GM12878 (cell line): Measurements from ENCODE around the gene ADAMTS17.

Source experiments
- BMI1 ChIP-seq: fragments of 450-650 bp; IDR thresholded peaks from 2 replicates; pipeline ENCODE4 v1.6.1; 2016; ENCODE audit warnings: mild to moderate bottlenecking, moderate library complexity, borderline replicate concordance
- CEBPB ChIP-seq, 2 experiments: fragments of 150-350 bp in 1 of 2; IDR thresholded peaks; 2 replicates each; pipeline ENCODE4 v1.6.1; 2012 to 2014; ENCODE audit warnings: low read depth in 2 of 2, low read length in 2 of 2, borderline replicate concordance in 1 of 2, inconsistent platforms in 1 of 2
- CHD2 ChIP-seq: IDR thresholded peaks from 2 replicates; pipeline ENCODE4 v1.6.1; 2011; ENCODE audit warnings: low read depth, low read length, improper control_type of control experiment, borderline replicate concordance
- CTCF ChIP-seq, 3 experiments: IDR thresholded peaks in 2 of 3; conservative IDR thresholded peaks in 1 of 3; 2 replicates each; pipeline ENCODE4 v1.5.1; 2011; ENCODE audit warnings: low read depth in 3 of 3, low read length in 3 of 3, mild to moderate bottlenecking in 3 of 3, control low read depth in 2 of 3, moderate library complexity in 2 of 3, inconsistent platforms in 1 of 3, mixed read lengths in 1 of 3; ENCODE audit not compliant: control insufficient read depth in 2 of 3, insufficient read depth in 1 of 3; ENCODE audit errors: extremely low read depth in 1 of 3
- E4F1 ChIP-seq: fragments of 450-650 bp; IDR thresholded peaks from 2 replicates; pipeline ENCODE4 v1.6.1; 2018; ENCODE audit warnings: borderline replicate concordance, mild to moderate bottlenecking; ENCODE audit not compliant: partially characterized antibody
- EP300 ChIP-seq, 2 experiments: fragments of 150-350 bp in 1 of 2; IDR thresholded peaks; 2 replicates each; pipeline ENCODE4 v1.6.1; 2011 to 2012; ENCODE audit warnings: low read depth in 2 of 2, low read length in 2 of 2, borderline replicate concordance in 1 of 2, improper control_type of control experiment in 1 of 2, inconsistent platforms in 1 of 2; ENCODE audit not compliant: control insufficient read depth in 1 of 2
- EZH2 ChIP-seq: IDR thresholded peaks from 2 replicates; pipeline ENCODE4 v1.6.1; 2012; ENCODE audit warnings: low read depth, mild to moderate bottlenecking, control low read depth, inconsistent platforms, low read length, borderline replicate concordance; ENCODE audit not compliant: control insufficient read depth
- HCFC1 ChIP-seq: fragments of 150-350 bp; IDR thresholded peaks from 2 replicates; pipeline ENCODE4 v1.6.1; 2014; ENCODE audit warnings: low read length
- NBN ChIP-seq: fragments of 450-650 bp; IDR thresholded peaks from 2 replicates; pipeline ENCODE4 v1.6.1; 2016
- POLR2A ChIP-seq: IDR thresholded peaks from 2 replicates; pipeline ENCODE4 v1.6.1; 2011; ENCODE audit warnings: low read depth, mild to moderate bottlenecking, low read length
- POLR2AphosphoS5 ChIP-seq: IDR thresholded peaks from 2 replicates; pipeline ENCODE4 v1.6.1; 2011; ENCODE audit warnings: mild to moderate bottlenecking, low read length, inconsistent platforms
- RAD21 ChIP-seq: IDR thresholded peaks from 2 replicates; pipeline ENCODE4 v1.6.1; 2011; ENCODE audit warnings: mild to moderate bottlenecking, low read depth, low read length, moderate library complexity; ENCODE audit not compliant: insufficient read depth
- SIX5 ChIP-seq: IDR thresholded peaks from 2 replicates; pipeline ENCODE4 v1.6.1; 2011; ENCODE audit warnings: mild to moderate bottlenecking, low read depth, low read length, moderate library complexity; ENCODE audit not compliant: severe bottlenecking
- ZBTB4 ChIP-seq: fragments of 450-650 bp; formaldehyde crosslinking; IDR thresholded peaks from 2 replicates; pipeline ENCODE4 v1.4.0; 2022; ENCODE audit warnings: mild to moderate bottlenecking, moderate library complexity

GRCh38 chr15:100252779-100253417, 88.9 kb downstream of the ADAMTS17 start:
- TF ChIP-seq CEBPB (IDR thresholded peaks at IDR 0.05; ENCODE audit: borderline replicate concordance in 1 of 2, low read depth in 2 of 2, low read length in 2 of 2) (no peak), CTCF (IDR thresholded peaks at IDR 0.05 in 2 of 3, conservative IDR thresholded peaks at IDR 0.05 in 1 of 3; ENCODE audit: control insufficient read depth in 2 of 3, extremely low read depth in 1 of 3, insufficient read depth in 1 of 3, low read depth in 3 of 3, low read length in 3 of 3) (no peak), E4F1 (no peak), ZBTB4 (CRISPR knock-in tag) (no peak), EZH2 (no peak), CHD2 (no peak), BMI1 (no peak), RAD21 (no peak), SIX5 (no peak), EP300 (IDR thresholded peaks at IDR 0.05; ENCODE audit: borderline replicate concordance in 1 of 2, control insufficient read depth in 1 of 2, low read depth in 2 of 2, low read length in 2 of 2) (no peak), HCFC1 (no peak), POLR2AphosphoS5 (no peak), NBN (no peak), POLR2A (no peak)
